ENCODE data around the gene FANCC.
"Not testable (repeated sequence)": the region's sequence is repeated elsewhere in the genome, so short reads cannot be mapped to it uniquely, and the experiment has no call there.

Gene FANCC

DNA sequence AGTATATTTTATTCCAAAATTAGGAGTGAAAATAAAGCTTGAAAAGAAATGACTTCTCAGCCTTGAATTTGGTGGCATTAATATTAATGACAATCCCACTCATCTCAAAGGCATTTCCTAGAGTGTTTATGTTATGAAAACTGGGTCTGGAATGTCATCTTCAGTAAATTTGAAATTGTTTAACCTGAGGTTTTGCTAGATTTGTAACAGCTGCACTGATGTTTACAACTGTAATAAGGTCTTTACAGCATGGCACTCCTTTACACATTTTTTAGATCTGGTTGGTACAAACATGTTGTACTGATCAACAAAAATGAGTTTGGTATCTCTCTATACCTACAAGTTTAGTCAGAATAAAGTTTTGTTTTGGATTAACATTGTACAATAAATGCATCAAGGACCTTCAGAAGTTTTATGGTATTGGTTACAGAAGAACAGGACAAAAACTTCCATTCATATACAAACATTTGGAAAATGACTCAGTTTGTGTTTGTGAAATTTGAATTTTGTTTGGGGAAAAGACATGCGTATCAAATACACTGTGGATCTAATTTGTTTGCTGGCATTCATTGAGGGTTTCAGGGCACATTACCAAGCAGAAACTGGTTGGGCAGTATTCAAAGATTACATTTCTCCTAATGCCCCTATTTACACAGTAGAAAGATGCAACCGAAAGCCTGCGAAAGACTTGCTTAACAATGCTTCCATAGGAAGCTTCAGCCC, 11.6 kb downstream of the FANCC start:
- H3K36me3 ChIP-seq = no peaks in the 10 kb centered on the region
- H3K27me3 ChIP-seq (ENCODE audit: insufficient read depth, low read depth, severe bottlenecking) = no peaks in the 10 kb centered on the region
- no peaks in the 10 kb centered on the region for H3K9me3 ChIP-seq (ENCODE audit: severe bottlenecking)
- TF ChIP-seq, protein P1, sequence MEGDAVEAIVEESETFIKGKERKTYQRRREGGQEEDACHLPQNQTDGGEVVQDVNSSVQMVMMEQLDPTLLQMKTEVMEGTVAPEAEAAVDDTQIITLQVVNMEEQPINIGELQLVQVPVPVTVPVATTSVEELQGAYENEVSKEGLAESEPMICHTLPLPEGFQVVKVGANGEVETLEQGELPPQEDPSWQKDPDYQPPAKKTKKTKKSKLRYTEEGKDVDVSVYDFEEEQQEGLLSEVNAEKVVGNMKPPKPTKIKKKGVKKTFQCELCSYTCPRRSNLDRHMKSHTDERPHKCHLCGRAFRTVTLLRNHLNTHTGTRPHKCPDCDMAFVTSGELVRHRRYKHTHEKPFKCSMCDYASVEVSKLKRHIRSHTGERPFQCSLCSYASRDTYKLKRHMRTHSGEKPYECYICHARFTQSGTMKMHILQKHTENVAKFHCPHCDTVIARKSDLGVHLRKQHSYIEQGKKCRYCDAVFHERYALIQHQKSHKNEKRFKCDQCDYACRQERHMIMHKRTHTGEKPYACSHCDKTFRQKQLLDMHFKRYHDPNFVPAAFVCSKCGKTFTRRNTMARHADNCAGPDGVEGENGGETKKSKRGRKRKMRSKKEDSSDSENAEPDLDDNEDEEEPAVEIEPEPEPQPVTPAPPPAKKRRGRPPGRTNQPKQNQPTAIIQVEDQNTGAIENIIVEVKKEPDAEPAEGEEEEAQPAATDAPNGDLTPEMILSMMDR (IDR thresholded peaks at IDR 0.05; ENCODE audit: low read depth, low read length) = no peak
- DNase-seq = no peak
- H3K4me3 ChIP-seq (ENCODE audit: low read depth, low read length) = no peak overlapping the region
- H3K27ac ChIP-seq = no peak overlapping the region

DNA sequence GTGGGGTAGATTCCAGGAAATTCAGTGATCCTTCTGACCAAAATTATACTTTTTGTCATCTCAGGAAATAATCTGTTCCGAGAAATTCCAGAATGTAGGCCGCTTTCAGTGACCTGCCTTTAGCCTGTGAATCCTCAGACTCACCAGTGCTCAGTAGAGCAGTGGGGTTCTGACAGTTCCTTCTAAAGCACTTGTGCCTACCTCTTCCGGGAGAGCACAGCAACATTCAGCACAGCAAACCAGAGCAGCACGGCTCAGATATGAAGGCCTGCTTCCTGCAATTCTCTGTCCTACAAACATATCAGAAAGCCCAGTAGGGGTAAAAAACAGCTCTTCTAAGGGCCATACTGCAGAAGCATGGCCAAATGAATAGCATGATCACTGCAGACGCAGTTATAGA, 15.0 kb downstream of the FANCC start:
- Histone ChIP-seq H3K4me3 (ENCODE audit: low read depth, low read length) (no peak overlapping the region), H3K27me3 (ENCODE audit: insufficient read depth, low read depth, severe bottlenecking) (no peaks in the 10 kb centered on the region), H3K36me3 (no peaks in the 10 kb centered on the region), H3K27ac (no peak overlapping the region), H3K9me3 (ENCODE audit: severe bottlenecking) (no peaks in the 10 kb centered on the region)
- TF ChIP-seq, protein P1 (IDR thresholded peaks at IDR 0.05; ENCODE audit: low read depth, low read length) = no peak
- no peak for DNase-seq

DNA sequence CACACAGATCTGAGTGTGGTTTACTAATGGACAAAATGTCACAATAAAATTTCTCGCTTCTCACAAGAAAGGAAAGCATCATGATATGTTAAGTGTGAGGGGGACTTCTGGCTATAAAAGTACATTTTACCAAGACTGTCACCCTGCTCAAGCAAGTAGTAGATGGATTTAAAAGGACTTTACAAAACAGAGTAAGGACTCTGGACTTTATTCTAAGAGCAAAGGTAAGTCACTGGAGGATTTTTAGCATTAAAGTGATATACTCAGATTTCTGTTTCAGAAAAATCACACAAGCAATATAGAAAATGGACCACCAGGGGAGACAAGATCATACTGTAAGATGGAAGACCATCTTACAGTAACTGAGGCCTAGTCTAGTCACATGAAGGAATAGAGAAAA, 19.7 kb downstream of the FANCC start:
- H3K27ac ChIP-seq = no peak overlapping the region
- H3K9me3 ChIP-seq (ENCODE audit: severe bottlenecking) = no peaks in the 10 kb centered on the region
- no peak for DNase-seq
- H3K27me3 ChIP-seq (ENCODE audit: insufficient read depth, low read depth, severe bottlenecking) = no peaks in the 10 kb centered on the region
- TF ChIP-seq, protein P1 (IDR thresholded peaks at IDR 0.05; ENCODE audit: low read depth, low read length) = no peak
- no peaks in the 10 kb centered on the region for H3K36me3 ChIP-seq
- no peak overlapping the region for H3K4me3 ChIP-seq (ENCODE audit: low read depth, low read length)

DNA sequence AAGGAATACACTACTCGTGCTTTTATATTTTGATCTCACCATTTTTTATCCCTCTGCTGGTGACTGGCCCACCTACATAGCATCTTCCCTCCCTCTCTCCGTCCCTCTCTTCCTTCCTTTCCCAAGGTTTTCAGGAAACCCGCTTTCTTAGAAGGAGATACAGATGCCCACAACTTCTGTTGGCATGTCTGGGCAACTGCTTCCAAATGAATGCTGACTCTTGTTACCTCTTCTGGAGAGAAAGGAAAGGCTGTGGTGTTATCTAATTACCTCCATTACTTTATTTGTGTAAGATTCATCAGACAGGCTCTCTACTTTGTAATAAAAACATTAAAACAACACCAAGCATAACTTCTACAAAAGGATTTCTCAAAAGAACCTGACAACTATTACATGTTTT, 20.2 kb downstream of the FANCC start:
- H3K9me3 ChIP-seq (ENCODE audit: severe bottlenecking) = no peaks in the 10 kb centered on the region
- no peak overlapping the region for H3K4me3 ChIP-seq (ENCODE audit: low read depth, low read length)
- H3K36me3 ChIP-seq = no peaks in the 10 kb centered on the region
- TF ChIP-seq, protein P1 (IDR thresholded peaks at IDR 0.05; ENCODE audit: low read depth, low read length) = no peak
- H3K27ac ChIP-seq = no peak overlapping the region
- H3K27me3 ChIP-seq (ENCODE audit: insufficient read depth, low read depth, severe bottlenecking) = no peaks in the 10 kb centered on the region
- DNase-seq = no peak

DNA sequence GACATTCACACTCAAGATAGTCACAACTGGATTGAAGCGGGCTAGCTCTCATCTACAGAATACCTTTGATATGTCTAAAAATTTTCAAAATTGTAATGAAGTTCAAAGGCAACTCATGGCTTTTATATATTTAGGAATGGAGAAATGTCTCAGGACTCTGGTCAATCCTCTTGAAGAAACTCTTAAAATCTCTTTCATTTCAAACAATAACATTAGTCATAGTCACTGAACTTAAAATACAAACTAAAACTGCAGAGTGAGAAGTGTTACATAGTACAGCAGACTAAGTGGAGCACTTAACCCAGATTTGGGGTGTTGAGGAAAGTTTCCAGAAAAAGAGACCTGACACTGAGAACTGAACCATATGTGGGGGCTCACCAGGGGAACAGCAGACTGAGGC, 20.7 kb downstream of the FANCC start:
- no peak for DNase-seq
- TF ChIP-seq, protein P1 (IDR thresholded peaks at IDR 0.05; ENCODE audit: low read depth, low read length) = no peak
- Histone ChIP-seq H3K27ac (no peak overlapping the region), H3K9me3 (ENCODE audit: severe bottlenecking) (no peaks in the 10 kb centered on the region), H3K4me3 (ENCODE audit: low read depth, low read length) (no peak overlapping the region), H3K27me3 (ENCODE audit: insufficient read depth, low read depth, severe bottlenecking) (no peaks in the 10 kb centered on the region), H3K36me3 (no peaks in the 10 kb centered on the region)

DNA sequence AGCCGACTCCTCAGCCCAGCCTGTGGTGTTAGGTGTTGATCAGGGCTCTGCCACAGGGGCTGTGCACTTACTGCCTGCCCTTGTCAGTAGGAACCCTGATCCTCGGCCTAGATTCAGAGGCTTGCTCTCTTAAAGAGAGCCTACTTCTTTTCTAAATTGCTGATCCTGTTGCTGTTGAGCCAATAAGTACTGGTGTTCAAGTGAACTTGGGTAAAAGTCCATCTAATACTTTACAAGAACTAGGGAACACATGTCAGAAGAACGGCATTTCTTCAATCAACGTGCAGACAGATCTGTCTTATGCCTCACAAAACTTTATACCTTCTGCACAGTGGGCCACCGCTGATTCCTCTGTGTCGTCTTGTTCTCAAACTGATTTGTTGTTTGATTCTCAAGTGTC, 24.2 kb downstream of the FANCC start:
- DNase-seq; H3K27ac ChIP-seq; H3K4me3 ChIP-seq (ENCODE audit: low read depth, low read length); H3K9me3 ChIP-seq (ENCODE audit: severe bottlenecking); H3K27me3 ChIP-seq (ENCODE audit: insufficient read depth, low read depth, severe bottlenecking); H3K36me3 ChIP-seq: not testable (repeated sequence)

All from WERI-Rb-1 (cell line).